ENCODE data around the gene STOX1. TPM values are rescaled to one million over a fixed set of nuclear protein-coding genes. Genes with fewer than 3 reads are reported as not detected.

The STOX1 gene
- total and polyA plus RNA-seq, 10 of the 15 experiments (the other 5 are each of a cell fraction or from before 2014, with no cell fraction given) = 0.18 to 1.2 (median 0.67) TPM; not detected in 1

DNA sequence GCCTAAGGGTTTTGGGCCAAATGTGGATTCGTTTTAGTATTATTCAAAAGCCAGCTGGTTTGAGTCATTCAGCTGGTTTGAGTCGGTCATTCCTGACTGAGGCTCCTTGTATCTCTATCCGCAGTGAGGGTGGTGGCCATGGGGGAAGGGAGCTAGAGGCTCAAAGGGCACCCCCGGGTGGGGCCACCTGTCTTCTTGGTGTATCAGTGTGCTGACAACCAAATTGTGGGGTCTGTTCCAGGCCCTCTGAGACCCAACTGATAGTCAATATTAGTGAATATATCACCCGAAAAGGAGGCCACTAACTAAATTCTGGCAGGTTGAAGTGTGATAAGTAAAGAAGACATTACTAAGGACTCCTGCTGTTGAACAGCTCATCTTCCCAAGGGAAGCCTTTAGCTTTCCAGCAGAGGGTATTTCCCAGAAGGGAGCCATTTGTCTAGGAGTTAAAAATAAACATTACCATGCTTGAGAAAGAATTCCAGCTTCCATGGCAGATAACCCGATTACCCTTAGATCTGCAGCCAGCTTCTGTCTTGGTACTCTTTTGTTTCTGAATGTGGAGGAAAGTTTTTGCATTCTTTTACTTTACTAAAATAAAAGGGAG is 43.9 kb downstream of the STOX1 start:
- CTCF ChIA-PET = interaction anchor here (1.2 kb wide), 1 partner anchor 57 kb away, joined by 3 read pairs; no protein-coding TSS in a partner anchor
- Histone ChIP-seq H3K27ac (ENCODE audit: control insufficient read depth, insufficient read depth) (no peak overlapping the region), H3K4me3 (no peak overlapping the region), H3K36me3 (ENCODE audit: control insufficient read depth in 2 of 2, insufficient read depth in 2 of 2, low read length in 1 of 2) (no peaks in the 10 kb centered on the region), H3K79me2 (ENCODE audit: control insufficient read depth, insufficient read depth, low read length) (no peaks in the 10 kb centered on the region), H3K27me3 (replicated peaks in 1 of 2; ENCODE audit: control insufficient read depth in 2 of 2, insufficient read depth in 2 of 2, low read length in 1 of 2) (no peaks in the 10 kb centered on the region), H2AFZ (ENCODE audit: control insufficient read depth, low read depth, low read length) (no peak overlapping the region), H4K20me1 (ENCODE audit: control insufficient read depth, insufficient read depth) (no peaks in the 10 kb centered on the region), H3K9me3 (replicated peaks; ENCODE audit: control insufficient read depth, insufficient read depth, low read length) (no peaks in the 10 kb centered on the region; the same call in 2 of the 3 replicates), H3K9ac (ENCODE audit: control insufficient read depth, insufficient read depth, low read length) (no peak overlapping the region), H3K4me1 (ENCODE audit: control insufficient read depth, insufficient read depth, low read length) (no peaks in the 10 kb centered on the region), H3K4me2 (ENCODE audit: control insufficient read depth, insufficient read depth) (no peak overlapping the region)
- POLR2A ChIA-PET = interaction anchor here (0.5 kb wide), 1 partner anchor 51 kb away, joined by 3 read pairs; no protein-coding TSS in a partner anchor
- no TSS peak for BruUV-seq (replicated peaks)
- FAIRE-seq (no peak), DNase-seq (ENCODE audit: low read depth, low spot score) (no peak), ATAC-seq (no peak)
- SMC1A ChIA-PET (ENCODE audit: uncharacterized antibody, unreplicated experiment) = no interaction called here
- intact Hi-C loops (cut with micrococcal nuclease; ENCODE audit: unreplicated experiment) = no loop called here
- WGBS (ENCODE audit: insufficient coverage, insufficient replicate concordance, low lambda C conversion rate, missing lambda C conversion rate) = 42% methylated on average over 6 of the region's 6 CpGs
- in situ Hi-C loops (cut with MboI) = no loop called here
- TF ChIP-seq NR2F1 (conservative IDR thresholded peaks at IDR 0.05) = no peak
- TF ChIP-seq RCOR1 (conservative IDR thresholded peaks at IDR 0.05; ENCODE audit: low read depth, low read length) = no peak
- no peak for TF ChIP-seq BRCA1 (IDR thresholded peaks at IDR 0.05; ENCODE audit: low read depth, low read length)
- no peak for TF ChIP-seq KDM1A (IDR thresholded peaks at IDR 0.05; ENCODE audit: borderline replicate concordance)
- no peak for TF ChIP-seq CBFB (IDR thresholded peaks at IDR 0.05; ENCODE audit: low read depth)
- TF ChIP-seq, protein P1, sequence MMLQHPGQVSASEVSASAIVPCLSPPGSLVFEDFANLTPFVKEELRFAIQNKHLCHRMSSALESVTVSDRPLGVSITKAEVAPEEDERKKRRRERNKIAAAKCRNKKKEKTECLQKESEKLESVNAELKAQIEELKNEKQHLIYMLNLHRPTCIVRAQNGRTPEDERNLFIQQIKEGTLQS (IDR thresholded peaks at IDR 0.05; ENCODE audit: borderline replicate concordance, extremely low read depth, low read depth, low read length) = no peak
- TF ChIP-seq ZNF384 (IDR thresholded peaks at IDR 0.05; ENCODE audit: borderline replicate concordance, low read depth, low read length) = no peak
- no peak for TF ChIP-seq JUND (IDR thresholded peaks at IDR 0.05; ENCODE audit: low read depth, low read length)
- TF ChIP-seq, protein P2, sequence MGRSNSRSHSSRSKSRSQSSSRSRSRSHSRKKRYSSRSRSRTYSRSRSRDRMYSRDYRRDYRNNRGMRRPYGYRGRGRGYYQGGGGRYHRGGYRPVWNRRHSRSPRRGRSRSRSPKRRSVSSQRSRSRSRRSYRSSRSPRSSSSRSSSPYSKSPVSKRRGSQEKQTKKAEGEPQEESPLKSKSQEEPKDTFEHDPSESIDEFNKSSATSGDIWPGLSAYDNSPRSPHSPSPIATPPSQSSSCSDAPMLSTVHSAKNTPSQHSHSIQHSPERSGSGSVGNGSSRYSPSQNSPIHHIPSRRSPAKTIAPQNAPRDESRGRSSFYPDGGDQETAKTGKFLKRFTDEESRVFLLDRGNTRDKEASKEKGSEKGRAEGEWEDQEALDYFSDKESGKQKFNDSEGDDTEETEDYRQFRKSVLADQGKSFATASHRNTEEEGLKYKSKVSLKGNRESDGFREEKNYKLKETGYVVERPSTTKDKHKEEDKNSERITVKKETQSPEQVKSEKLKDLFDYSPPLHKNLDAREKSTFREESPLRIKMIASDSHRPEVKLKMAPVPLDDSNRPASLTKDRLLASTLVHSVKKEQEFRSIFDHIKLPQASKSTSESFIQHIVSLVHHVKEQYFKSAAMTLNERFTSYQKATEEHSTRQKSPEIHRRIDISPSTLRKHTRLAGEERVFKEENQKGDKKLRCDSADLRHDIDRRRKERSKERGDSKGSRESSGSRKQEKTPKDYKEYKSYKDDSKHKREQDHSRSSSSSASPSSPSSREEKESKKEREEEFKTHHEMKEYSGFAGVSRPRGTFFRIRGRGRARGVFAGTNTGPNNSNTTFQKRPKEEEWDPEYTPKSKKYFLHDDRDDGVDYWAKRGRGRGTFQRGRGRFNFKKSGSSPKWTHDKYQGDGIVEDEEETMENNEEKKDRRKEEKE (IDR thresholded peaks at IDR 0.05) = no peak
- TF ChIP-seq SMC3 (IDR thresholded peaks at IDR 0.05; ENCODE audit: borderline replicate concordance, low read length) = no peak
- no peak for TF ChIP-seq CHD4 (IDR thresholded peaks at IDR 0.05)
- TF ChIP-seq HDAC6 (IDR thresholded peaks at IDR 0.05; ENCODE audit: unreplicated experiment) = no peak
- no peak for TF ChIP-seq FOXK2 (IDR thresholded peaks at IDR 0.05)
- TF ChIP-seq STAT1 (conservative IDR thresholded peaks at IDR 0.05) = no peak
- no peak for TF ChIP-seq MTA3 (IDR thresholded peaks at IDR 0.05; ENCODE audit: borderline replicate concordance, low read length)
- no peak for TF ChIP-seq TCF3 (IDR thresholded peaks at IDR 0.05; ENCODE audit: borderline replicate concordance, insufficient read depth, low read depth, low read length)
- RAD21 ChIA-PET (ENCODE audit: unreplicated experiment) = interaction anchor here (0.6 kb wide), 1 partner anchor 222 kb away, joined by 4 read pairs; no protein-coding TSS in a partner anchor

Data from GM12878 (cell line).